BLaER1 treated with 17β-estradiol and CSF1 and Interleukin-3, amounts not matched to agents 10 nM and 100 nM (cell line): Measurements from ENCODE around the gene TOGARAM2.
A peak's percentile ranks its signal among the peaks of the same experiment; 100 is the strongest.

Experiments used
- H3K27ac ChIP-seq, 11 experiments: shearing (Covaris generic); formaldehyde crosslinking; 2 replicates each; pipeline ENCODE4 v1.8.1; 2022
- H3K27me3 ChIP-seq, 11 experiments: shearing (Covaris generic); formaldehyde crosslinking; 2 replicates each; pipeline ENCODE4 v1.8.1; 2022
- H3K36me3 ChIP-seq, 11 experiments: shearing (Covaris generic); formaldehyde crosslinking; 2 replicates each; pipeline ENCODE4 v1.8.1; 2022
- H3K4me1 ChIP-seq, 10 experiments: shearing (Covaris generic); formaldehyde crosslinking; 2 replicates each; pipeline ENCODE4 v1.8.1; 2022
- H3K4me2 ChIP-seq, 11 experiments: shearing (Covaris generic); formaldehyde crosslinking; 2 replicates each; pipeline ENCODE4 v1.8.1; 2022
- H3K4me3 ChIP-seq, 10 experiments: shearing (Covaris generic); formaldehyde crosslinking; 2 replicates each; pipeline ENCODE4 v1.8.1; 2022
- H3K9ac ChIP-seq, 11 experiments: shearing (Covaris generic); formaldehyde crosslinking; 2 replicates each; pipeline ENCODE4 v1.8.1; 2022
- H3K9me3 ChIP-seq, 11 experiments: shearing (Covaris generic); formaldehyde crosslinking; replicated peaks in 1 of 11; 2 replicates each; pipeline ENCODE4 v1.8.1; 2022
- H4K20me1 ChIP-seq, 11 experiments: shearing (Covaris generic); formaldehyde crosslinking; 2 replicates each; pipeline ENCODE4 v1.8.1; 2022
- Cebpa-rat ChIP-seq, 11 experiments: shearing (Covaris generic); IDR thresholded peaks; 2 replicates each; pipeline ENCODE4 v1.8.1; 2022

The TOGARAM2 gene

GRCh38 chr2:28951910-28952835, 28.9 kb upstream of the TOGARAM2 start:
- peak overlapping the region in 9 of 11 experiments; percentile 16 to 71 (median 42); a peak in 11 of 22 replicates for H3K9ac ChIP-seq

GRCh38 chr2:28952836-28953211, 28.3 kb upstream of the TOGARAM2 start:
- Histone ChIP-seq H3K4me2 (peak overlapping the region in 9 of 11 experiments; percentile 1 to 85 (median 71); a peak in 16 of 22 replicates), H3K27me3 (no peaks in the 10 kb centered on the region), H3K27ac (peak overlapping the region in 10 of 11 experiments; percentile 3 to 84 (median 54); a peak in 16 of 22 replicates), H3K4me1 (peaks cover 14 to 45% (median 31%) of the 10 kb centered on the region in 10 experiments; a peak in 19 of 20 replicates), H3K9ac (peak overlapping the region in 9 of 11 experiments; percentile 16 to 71 (median 42); a peak in 10 of 22 replicates), H3K4me3 (peak overlapping the region in 1 of 10 experiments; percentile 13; a peak in 1 of 20 replicates), H3K36me3 (peaks cover 20 to 25% (median 23%) of the 10 kb centered on the region in 11 experiments), H4K20me1 (peaks cover 0 to 49% (median 11%) of the 10 kb centered on the region in 11 experiments; a peak in 14 of 22 replicates), H3K9me3 (peaks cover 14 to 20% (median 19%) of the 10 kb centered on the region in 11 experiments; a peak in 21 of 22 replicates)
- TF ChIP-seq Cebpa-rat (IDR thresholded peaks at IDR 0.05), result no peak

More at GRCh38 chr2:28951910-28952835, 28.9 kb upstream of the TOGARAM2 start:
- H3K27me3 ChIP-seq, result no peaks in the 10 kb centered on the region
- H3K9me3 ChIP-seq, result peaks cover 14 to 23% (median 21%) of the 10 kb centered on the region in 11 experiments; a peak in 21 of 22 replicates
- H3K27ac ChIP-seq, result peak overlapping the region in 10 of 11 experiments; percentile 3 to 84 (median 54); a peak in 15 of 22 replicates
- TF ChIP-seq Cebpa-rat (IDR thresholded peaks at IDR 0.05), result peak in 1 of 11 experiments; percentile 6; a peak in 1 of 22 replicates
- peak overlapping the region in 2 of 10 experiments; percentile 13 to 17; a peak in 2 of 20 replicates for H3K4me3 ChIP-seq
- H3K4me1 ChIP-seq, result peaks cover 14 to 45% (median 31%) of the 10 kb centered on the region in 10 experiments; a peak in 19 of 20 replicates
- peaks cover 25 to 32% (median 29%) of the 10 kb centered on the region in 11 experiments for H3K36me3 ChIP-seq
- peaks cover 0 to 49% (median 11%) of the 10 kb centered on the region in 11 experiments; a peak in 14 of 22 replicates for H4K20me1 ChIP-seq
- peak overlapping the region; percentile 1 to 85 (median 56); a peak in 19 of 22 replicates for H3K4me2 ChIP-seq

- Histone ChIP-seq H4K20me1 (peaks cover 0 to 35% (median 11%) of the 10 kb centered on the region in 11 experiments; a peak in 13 of 22 replicates), H3K4me3 (no peak overlapping the region), H3K27me3 (no peaks in the 10 kb centered on the region), H3K4me1 (peaks cover 27 to 46% (median 41%) of the 10 kb centered on the region in 10 experiments), H3K27ac (peak overlapping the region in 1 of 11 experiments; percentile 5; a peak in 1 of 22 replicates), H3K4me2 (no peak overlapping the region), H3K36me3 (peaks cover 0 to 3% (median 0%) of the 10 kb centered on the region in 11 experiments; a peak in 2 of 22 replicates), H3K9me3 (no peaks in the 10 kb centered on the region), H3K9ac (no peak overlapping the region)
- TF ChIP-seq Cebpa-rat (IDR thresholded peaks at IDR 0.05), result no peak
These were observed 25.6 kb upstream of the TOGARAM2 start for GRCh38 chr2:28955467-28955866.

- H3K4me1 ChIP-seq, result peaks cover 27 to 36% (median 34%) of the 10 kb centered on the region in 10 experiments
- no peaks in the 10 kb centered on the region for H3K9me3 ChIP-seq
- H3K4me3 ChIP-seq, result no peak overlapping the region
- H3K27ac ChIP-seq, result no peak overlapping the region
- TF ChIP-seq Cebpa-rat (IDR thresholded peaks at IDR 0.05), result no peak
- H3K27me3 ChIP-seq, result no peaks in the 10 kb centered on the region
- peaks cover 0 to 25% (median 11%) of the 10 kb centered on the region in 11 experiments; a peak in 13 of 22 replicates for H4K20me1 ChIP-seq
- H3K9ac ChIP-seq, result no peak overlapping the region
- H3K4me2 ChIP-seq, result peak overlapping the region in 6 of 11 experiments; percentile 20 to 44 (median 32); a peak in 3 of 22 replicates
- no peaks in the 10 kb centered on the region for H3K36me3 ChIP-seq
These were observed 24.7 kb upstream of the TOGARAM2 start for GRCh38 chr2:28956415-28956826.

- H3K27ac ChIP-seq, result no peak overlapping the region
- peaks cover 24 to 32% (median 29%) of the 10 kb centered on the region in 10 experiments for H3K4me1 ChIP-seq
- peaks cover 0 to 20% (median 8%) of the 10 kb centered on the region in 11 experiments; a peak in 13 of 22 replicates for H4K20me1 ChIP-seq
- H3K9me3 ChIP-seq, result no peaks in the 10 kb centered on the region
- no peaks in the 10 kb centered on the region for H3K27me3 ChIP-seq
- peak overlapping the region in 6 of 11 experiments; percentile 20 to 44 (median 32); a peak in 3 of 22 replicates for H3K4me2 ChIP-seq
- no peaks in the 10 kb centered on the region for H3K36me3 ChIP-seq
- TF ChIP-seq Cebpa-rat (IDR thresholded peaks at IDR 0.05), result no peak
- no peak overlapping the region for H3K9ac ChIP-seq
- H3K4me3 ChIP-seq, result no peak overlapping the region
These were observed 24.2 kb upstream of the TOGARAM2 start for GRCh38 chr2:28956890-28957289.

- Histone ChIP-seq H3K9ac (peak overlapping the region in 3 of 11 experiments; percentile 30 to 41 (median 33); a peak in 4 of 22 replicates), H3K27ac (no peak overlapping the region), H3K9me3 (no peaks in the 10 kb centered on the region), H3K4me1 (peaks cover 11 to 15% (median 13%) of the 10 kb centered on the region in 10 experiments), H3K4me3 (no peak overlapping the region), H3K36me3 (no peaks in the 10 kb centered on the region), H3K27me3 (no peaks in the 10 kb centered on the region), H3K4me2 (peak overlapping the region; percentile 26 to 82 (median 69)), H4K20me1 (peaks cover 0 to 2% (median 0%) of the 10 kb centered on the region in 11 experiments; a peak in 2 of 22 replicates)
- no peak for TF ChIP-seq Cebpa-rat (IDR thresholded peaks at IDR 0.05)
These were observed 22.4 kb upstream of the TOGARAM2 start for GRCh38 chr2:28958689-28959088.

- Histone ChIP-seq H3K27ac (no peak overlapping the region), H3K4me3 (no peak overlapping the region), H3K27me3 (no peaks in the 10 kb centered on the region), H4K20me1 (no peaks in the 10 kb centered on the region), H3K36me3 (no peaks in the 10 kb centered on the region), H3K9ac (no peak overlapping the region), H3K4me1 (peaks cover 9 to 15% (median 13%) of the 10 kb centered on the region in 10 experiments; a peak in 19 of 20 replicates), H3K4me2 (no peak overlapping the region), H3K9me3 (no peaks in the 10 kb centered on the region)
- no peak for TF ChIP-seq Cebpa-rat (IDR thresholded peaks at IDR 0.05)
These were observed 20.7 kb upstream of the TOGARAM2 start for GRCh38 chr2:28960401-28960800.

GRCh38 chr2:28962505-28962904, 18.6 kb upstream of the TOGARAM2 start:
- H3K27me3 ChIP-seq, result no peaks in the 10 kb centered on the region
- no peaks in the 10 kb centered on the region for H4K20me1 ChIP-seq
- H3K4me1 ChIP-seq, result peaks cover 9 to 15% (median 12%) of the 10 kb centered on the region in 10 experiments; a peak in 19 of 20 replicates
- no peak overlapping the region for H3K27ac ChIP-seq
- no peak overlapping the region for H3K9ac ChIP-seq
- H3K4me2 ChIP-seq, result no peak overlapping the region
- H3K9me3 ChIP-seq, result no peaks in the 10 kb centered on the region
- no peak for TF ChIP-seq Cebpa-rat (IDR thresholded peaks at IDR 0.05)
- no peaks in the 10 kb centered on the region for H3K36me3 ChIP-seq
- no peak overlapping the region for H3K4me3 ChIP-seq
